Heart left ventricle (tissue), 16 donors: Measurements from ENCODE around the gene DBH. TPM values are rescaled to one million over a fixed set of nuclear protein-coding genes. Genes with fewer than 3 reads are reported as not detected.
A peak's percentile ranks its signal among the peaks of the same experiment; 100 is the strongest.

Experiments
- ATAC-seq, 4 donors: fragments of 200-7000 bp; cut with Tn5 transposase; one replicate each; pipeline ENCODE4 v1.9.1; 2020 to 2022; ENCODE audit warnings: moderate library complexity in 4 of 4, mild to moderate bottlenecking in 3 of 4, moderate number of reproducible peaks in 1 of 4
- DNase-seq, 5 donors: peaks; one replicate each; pipeline ENCODE4 v3.0.0-alpha.2; 2020
- H3K27ac ChIP-seq, 12 donors: fragments of 200-600 bp; sonication (generic) in 4 of 12; one replicate each; pipeline versions ENCODE4 v1.5.0 to v1.8.0; 2016 to 2022; ENCODE audit warnings: mild to moderate bottlenecking in 2 of 12
- H3K27me3 ChIP-seq, 9 donors: fragments of 200-600 bp; sonication (generic) in 2 of 9; one replicate each; pipeline versions ENCODE4 v1.5.1 to v1.8.0; 2016 to 2022; ENCODE audit warnings: mild to moderate bottlenecking in 3 of 9
- H3K36me3 ChIP-seq, 9 donors: fragments of 200-600 bp; sonication (generic) in 2 of 9; one replicate each; pipeline versions ENCODE4 v1.5.0 to v1.8.0; 2018 to 2022; ENCODE audit warnings: mild to moderate bottlenecking in 2 of 9
- H3K4me1 ChIP-seq, 12 donors: fragments of 200-600 bp; sonication (generic) in 4 of 12; one replicate each; pipeline versions ENCODE4 v1.5.0 to v1.8.0; 2016 to 2022; ENCODE audit warnings: mild to moderate bottlenecking in 3 of 12
- H3K4me3 ChIP-seq, 12 donors: fragments of 200-600 bp; sonication (generic) in 4 of 12; one replicate each; pipeline versions ENCODE4 v1.5.0 to v1.8.0; 2017 to 2022; ENCODE audit warnings: mild to moderate bottlenecking in 9 of 12, moderate library complexity in 4 of 12
- H3K9me3 ChIP-seq, 12 donors: fragments of 200-600 bp; sonication (generic) in 4 of 12; one replicate each; pipeline versions ENCODE4 v1.5.0 to v1.8.0; 2016 to 2022; ENCODE audit warnings: mild to moderate bottlenecking in 1 of 12
- CTCF ChIP-seq, 12 donors: fragments of 200-600 bp; sonication (generic) in 4 of 12; IDR thresholded peaks; one replicate each; pipeline versions ENCODE4 v1.5.0 to v1.8.0; 2018 to 2022; ENCODE audit warnings: antibody characterized with exemption in 12 of 12, mild to moderate bottlenecking in 5 of 12
- POLR2A ChIP-seq, 2 donors: fragments of 450-650 bp; IDR thresholded peaks; one replicate each; pipeline ENCODE4 v1.6.1; 2017; ENCODE audit warnings: antibody characterized with exemption in 2 of 2, mild to moderate bottlenecking in 2 of 2, moderate library complexity in 2 of 2
- WGBS, 4 donors: extraction: QIAGEN DNeasy Blood & Tissue Kit in 2 of 4; methylation state at CpG; one replicate each; pipeline versions ENCODE4 v1.1.5 to v1.1.7; 2013 to 2018; 5-methylcytosine and 5-hydroxymethylcytosine counted together
- intact Hi-C, 10 donors: fragments of 100-400 bp; cut with DNase I; formaldehyde crosslinking; loops; one replicate each; pipeline versions ENCODE4 v1.11.1 to v1.14.2; 2022
- long read RNA-seq, 3 donors: library from polyadenylated mRNA; unstranded; transcript quantifications; one replicate each; pipeline ENCODE4 v2.0.0, GENCODE V29; 2020 to 2021
- polyA plus RNA-seq, 2 donors: library from polyadenylated mRNA; stranded (reverse); fragments of 200-250 nt; gene quantifications; one replicate each; pipeline ENCODE4 v1.2.3, GENCODE V29; 2013
- total RNA-seq, 9 donors: library from RNA; depleted of rRNA in 2 of 9; stranded (reverse); fragments of >200 nt in 2 of 9; fragmentation: NEBNext Ultra II Directional in 3 of 9; extraction: Animal tissue kit (Norgen Biotek cat#: 25700) in 3 of 9; gene quantifications; one replicate each; pipeline versions ENCODE4 v1.1.0 to v1.2.4, GENCODE V29; 2016 to 2023
- donor health status: ischemic (EF 13 %, LVEDD 7.1; RV severe dilation, severe dysfunction).
- donor health status: healthy with polysubstance abuse.
- donor health status: DM: no; HTN: yes; CAD: no.
- donor health status: DM: no; HTN: no; CAD: no.
- donor health status: ischemic (EF 25% LVEDD 6.9; RV normal size, moderate dysfunction).
- donor health status: ischemic (EF 25% LVEDD 5.7; RV mildly dilated, moderate dysfunction).
- donor health status: healthy.
- donor health status: DM: yes; HTN: yes; CAD: no.
- donor health status: ischemic (EF 35%, LVEDD 5.7; RV mildly dilated, moderate dysfunction).
- donor health status: nonischemic (EF 11% LVEDD 7.7; RV severe dilation, severe dysfunction).
- donor health status: DM: yes; HTN: yes; CAD: no.
- donor health status: PGD.
- donor health status: ischemic (EF 29% LVEDD 5.4; RV normal size, mild dysfunction).
- donor health status: nonischemic (EF 23%, LVEDD 6.1; RV moderate dilation, normal function).

DBH gene
- total RNA-seq = under 1 TPM in 2 of 9 donors, not detected in 7; 0.06 to 0.08 TPM
- not detected for polyA plus RNA-seq
- long read RNA-seq, donor 1 = 0 reads
- long read RNA-seq, donor 2 = 0 reads
- long read RNA-seq, donor 3 = 0 reads

DNA sequence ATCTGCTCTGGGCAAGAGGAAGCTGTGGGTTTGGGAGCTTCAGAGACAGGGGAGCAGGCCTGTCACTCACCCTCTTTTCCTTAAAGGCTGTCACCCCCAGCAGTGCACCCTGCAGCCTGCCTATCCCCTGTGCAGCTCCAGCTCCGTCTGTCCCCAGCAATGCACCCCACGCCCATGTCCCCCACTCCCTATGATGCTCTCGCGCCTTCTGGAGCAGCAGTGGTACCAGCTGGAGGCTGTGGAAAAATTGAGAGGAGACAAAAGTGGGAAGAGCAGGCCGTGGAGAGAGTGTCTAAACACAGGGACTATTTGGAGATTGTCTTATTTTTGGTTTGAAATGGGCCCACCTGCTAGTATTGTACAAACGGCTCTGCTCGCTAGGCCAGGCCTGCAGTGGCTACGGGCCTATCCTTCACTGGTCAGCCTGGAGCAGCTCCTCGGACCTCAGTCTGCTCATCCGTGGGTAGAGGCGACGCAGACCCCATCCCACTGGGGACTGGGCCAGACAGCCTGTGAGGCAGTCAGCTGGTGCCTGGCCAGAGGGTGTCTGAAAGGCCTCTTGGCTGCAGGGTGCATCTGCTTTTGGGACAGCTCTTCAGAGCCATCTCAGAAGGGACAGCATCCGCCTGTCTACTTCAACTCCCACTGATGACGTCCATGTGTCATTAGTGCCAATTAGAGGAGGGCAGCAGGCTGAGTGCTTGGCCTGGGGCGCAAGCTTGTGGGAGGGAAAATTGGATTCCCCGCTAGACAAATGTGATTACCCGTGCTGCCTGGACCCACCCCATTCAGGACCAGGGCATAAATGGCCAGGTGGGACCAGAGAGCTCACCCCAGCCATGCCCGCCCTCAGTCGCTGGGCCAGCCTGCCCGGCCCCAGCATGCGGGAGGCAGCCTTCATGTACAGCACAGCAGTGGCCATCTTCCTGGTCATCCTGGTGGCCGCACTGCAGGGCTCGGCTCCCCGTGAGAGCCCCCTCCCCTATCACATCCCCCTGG lies at the start of gene DBH:
TSS of gene DBH (plus strand) at position 831 of the 999 bp plus-strand sequence. CDS start at position 840, 9 bp downstream.
- DNase-seq (no peak), ATAC-seq (no peak)
- H3K4me1 ChIP-seq = no peaks in the 10 kb centered on the region
- TF ChIP-seq POLR2A (IDR thresholded peaks at IDR 0.05) = no peak
- no peak for TF ChIP-seq CTCF (IDR thresholded peaks at IDR 0.05)
- intact Hi-C loops = no loop called here
- H3K27ac ChIP-seq = no peak within 1 kb of the TSS
- H3K4me3 ChIP-seq = no peak within 1 kb of the TSS
- peaks cover 0 to 17% (median 0%) of the 10 kb centered on the region in 9 donors for H3K27me3 ChIP-seq
- H3K9me3 ChIP-seq = no peaks in the 10 kb centered on the region
- WGBS, 4 donors = 84 to 91% (median 90%) methylated on average over 18 to 24 of the region's 24 CpGs
- no peaks in the 10 kb centered on the region for H3K36me3 ChIP-seq

- intact Hi-C loops = loop anchor here in 1 of 10 donors (10.0 kb wide), 1 partner anchor 68 kb away; no protein-coding TSS in a partner anchor
- Histone ChIP-seq H3K9me3 (no peaks in the 10 kb centered on the region), H3K4me3 (no peak overlapping the region), H3K27me3 (peaks cover 9 to 36% (median 20%) of the 10 kb centered on the region in 9 donors), H3K36me3 (no peaks in the 10 kb centered on the region), H3K4me1 (peaks cover 4 to 41% (median 26%) of the 10 kb centered on the region in 12 donors), H3K27ac (no peak overlapping the region)
- DNase-seq (peak in 1 of 5 donors; percentile 53), ATAC-seq (no peak)
- TF ChIP-seq CTCF (IDR thresholded peaks at IDR 0.05) = no peak
- no peak for TF ChIP-seq POLR2A (IDR thresholded peaks at IDR 0.05)
- 82 to 93% (median 87%) methylated on average over 7 to 8 of the region's 8 CpGs for WGBS, 4 donors
Observed at GRCh38 chr9:133587051-133587450, 49.1 kb upstream of the DBH start.

GRCh38 chr9:133587466-133587865 lies 48.7 kb upstream of the DBH start:
- peaks cover 9 to 36% (median 20%) of the 10 kb centered on the region in 9 donors for H3K27me3 ChIP-seq
- H3K4me1 ChIP-seq = peaks cover 4 to 37% (median 24%) of the 10 kb centered on the region in 12 donors
- 83 to 94% (median 87%) methylated on average over 6 of the region's 6 CpGs for WGBS, 4 donors
- H3K4me3 ChIP-seq = no peak overlapping the region
- no peak for ATAC-seq
- H3K36me3 ChIP-seq = no peaks in the 10 kb centered on the region
- no peaks in the 10 kb centered on the region for H3K9me3 ChIP-seq
- TF ChIP-seq POLR2A (IDR thresholded peaks at IDR 0.05) (no peak), CTCF (IDR thresholded peaks at IDR 0.05) (no peak)
- peak in 1 of 5 donors; percentile 15 for DNase-seq
- intact Hi-C loops = loop anchor here in 1 of 10 donors (10.0 kb wide), 1 partner anchor 67 kb away; no protein-coding TSS in a partner anchor
- no peak overlapping the region for H3K27ac ChIP-seq
